NT2/D1 (cell line): ENCODE data around the gene CELF4.

Source experiments
- YY1 ChIP-seq: IDR thresholded peaks from 2 replicates; pipeline ENCODE4 v1.6.1; 2011; ENCODE audit not compliant: insufficient read length, insufficient read depth
- ZNF274 ChIP-seq: IDR thresholded peaks from 2 replicates; pipeline ENCODE4 v1.6.1; 2011; ENCODE audit warnings: mild to moderate bottlenecking, low read depth, low read length

GRCh38 chr18:37532917-37533316 is 32.7 kb downstream of the CELF4 start:
- TF ChIP-seq YY1 (no peak), ZNF274 (no peak)
